HUDEP-2 (cell line): Measurements from ENCODE around the gene GRHPR.
"Not testable (repeated sequence)": the region's sequence is repeated elsewhere in the genome, so short reads cannot be mapped to it uniquely, and the experiment has no call there.

ENCODE experiments used
- DNase-seq, 76 experiments: peaks; one replicate each; lab custom pipeline; 2025; ENCODE audit not compliant: unreplicated experiment in 76 of 76; lab: John Stamatoyannopoulos, UW

GRHPR gene

GRCh38 chr9:37397948-37398347 is 24.5 kb upstream of the GRHPR start:
- not testable (repeated sequence) for DNase-seq

GRCh38 chr9:37398464-37399025 is 24.0 kb upstream of the GRHPR start:
- no peak for DNase-seq

GRCh38 chr9:37399336-37399735 is 23.2 kb upstream of the GRHPR start:
- no peak for DNase-seq

- DNase-seq: no peak
Measured at GRCh38 chr9:37404590-37404989, 17.9 kb upstream of the GRHPR start.

GRCh38 chr9:37405350-37405749 is 17.1 kb upstream of the GRHPR start:
- no peak for DNase-seq

GRCh38 chr9:37405764-37406380 is 16.6 kb upstream of the GRHPR start:
- DNase-seq: no peak

- DNase-seq: no peak
Measured at GRCh38 chr9:37406603-37407401, 15.7 kb upstream of the GRHPR start.

GRCh38 chr9:37407468-37407867 is 15.0 kb upstream of the GRHPR start:
- DNase-seq: peak in 2 of 76 experiments; percentile 7 to 25

- no peak for DNase-seq
Measured at GRCh38 chr9:37408933-37409710, 13.4 kb upstream of the GRHPR start.

GRCh38 chr9:37410354-37410861 is 12.1 kb upstream of the GRHPR start:
- DNase-seq: no peak

- DNase-seq: peak in 2 of 76 experiments; percentile 6 to 10
Measured at GRCh38 chr9:37410969-37411785, 11.3 kb upstream of the GRHPR start.

GRCh38 chr9:37412431-37413151 is 9.9 kb upstream of the GRHPR start:
- no peak for DNase-seq

- peak in 2 of 76 experiments; percentile 10 to 21 for DNase-seq
Measured at GRCh38 chr9:37413311-37413710, 9.2 kb upstream of the GRHPR start.

- no peak for DNase-seq
Measured at GRCh38 chr9:37414503-37414943, 8.0 kb upstream of the GRHPR start.

GRCh38 chr9:37415011-37415719 is 7.3 kb upstream of the GRHPR start:
- peak in 69 of 76 experiments; percentile 10 to 83 (median 55) for DNase-seq

- no peak for DNase-seq
Measured at GRCh38 chr9:37417252-37417803, 5.2 kb upstream of the GRHPR start.

- DNase-seq: peak in 7 of 76 experiments; percentile 20 to 63 (median 38)
Measured at GRCh38 chr9:37417857-37418618, 4.5 kb upstream of the GRHPR start.

- DNase-seq: no peak
Measured at GRCh38 chr9:37419204-37419603, 3.3 kb upstream of the GRHPR start.
